Liver (tissue), 3 donors: ENCODE results near the gene MAVS.

Source experiments
- CTCF ChIP-seq: fragments of 150-350 bp; IDR thresholded peaks from 2 replicates; pipeline ENCODE4 v1.5.1; 2017; ENCODE audit warnings: improper control_type of control experiment, low read depth, low read length; ENCODE audit not compliant: missing input control
- EGR1 ChIP-seq, 2 donors: IDR thresholded peaks; 2 replicates each; pipeline ENCODE4 v1.6.1; 2016 to 2018; ENCODE audit warnings: antibody characterized with exemption in 2 of 2, low read depth in 2 of 2
- GABPA ChIP-seq, 2 donors: IDR thresholded peaks in 1 of 2; conservative IDR thresholded peaks in 1 of 2; 2 replicates each; pipeline ENCODE4 v1.6.1; 2016; ENCODE audit warnings: antibody characterized with exemption in 2 of 2, mild to moderate bottlenecking in 1 of 2, moderate library complexity in 1 of 2
- HNF4G ChIP-seq: IDR thresholded peaks from 2 replicates; pipeline ENCODE4 v1.6.1; 2016; ENCODE audit warnings: antibody characterized with exemption
- JUND ChIP-seq, 2 donors: IDR thresholded peaks; 2 replicates each; pipeline ENCODE4 v1.6.1; 2016; ENCODE audit warnings: antibody characterized with exemption in 2 of 2
- NR2F2 ChIP-seq: IDR thresholded peaks from 2 replicates; pipeline ENCODE4 v1.6.1; 2016; ENCODE audit warnings: antibody characterized with exemption
- RAD21 ChIP-seq, 2 donors: IDR thresholded peaks; 2 replicates each; pipeline ENCODE4 v1.6.1; 2016; ENCODE audit warnings: antibody characterized with exemption in 2 of 2, mild to moderate bottlenecking in 2 of 2
- RXRA ChIP-seq, 2 donors: IDR thresholded peaks; 2 replicates each; pipeline ENCODE4 v1.6.1; 2017 to 2018; ENCODE audit warnings: antibody characterized with exemption in 2 of 2, mild to moderate bottlenecking in 1 of 2
- SP1 ChIP-seq: IDR thresholded peaks from 2 replicates; pipeline ENCODE4 v1.6.1; 2018; ENCODE audit warnings: antibody characterized with exemption, mild to moderate bottlenecking
- TAF1 ChIP-seq: conservative IDR thresholded peaks from 2 replicates; pipeline ENCODE4 v1.6.1; 2016; ENCODE audit warnings: antibody characterized with exemption, mild to moderate bottlenecking
- YY1 ChIP-seq: IDR thresholded peaks from 2 replicates; pipeline ENCODE4 v1.6.1; 2016; ENCODE audit warnings: antibody characterized with exemption, mild to moderate bottlenecking
- TF ChIP-seq, protein P1 (sequence below): IDR thresholded peaks from 2 replicates; pipeline ENCODE4 v1.6.1; 2016; ENCODE audit warnings: antibody characterized with exemption, mild to moderate bottlenecking
- TF ChIP-seq, protein P2 (sequence below): IDR thresholded peaks from 2 replicates; pipeline ENCODE4 v1.6.1; 2016; ENCODE audit warnings: antibody characterized with exemption
- donor health status: healthy.
- donor health status: healthy.

DNA sequence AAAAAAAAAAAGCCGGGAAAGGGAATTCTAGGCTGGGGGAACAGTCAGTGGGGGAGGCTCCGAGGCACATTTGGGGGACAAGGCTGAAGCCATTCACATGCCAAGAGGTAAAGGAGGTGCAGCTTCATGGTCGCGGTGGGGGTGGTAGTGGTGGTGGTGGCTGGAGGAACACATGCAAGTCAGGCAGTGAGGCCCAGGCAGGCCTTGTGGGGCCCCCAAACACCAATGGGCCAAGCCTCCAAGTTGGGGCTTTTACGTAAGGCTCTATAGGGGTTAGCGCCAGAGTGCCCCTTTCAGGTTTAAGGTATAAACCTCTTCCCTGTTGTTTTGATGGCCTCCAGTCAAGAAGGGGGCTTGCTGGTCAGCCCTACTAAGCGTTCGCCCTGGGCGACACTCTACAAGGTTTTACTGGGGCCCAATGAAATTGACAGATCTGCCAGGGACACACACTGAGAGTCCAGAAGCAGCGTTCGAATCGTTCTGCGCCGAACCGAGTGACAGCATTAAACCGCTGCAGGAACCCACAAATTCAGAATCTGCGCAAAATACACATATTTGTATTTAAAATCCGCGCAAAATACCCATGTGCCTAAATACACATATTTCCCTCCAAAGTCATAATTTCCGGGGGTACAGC lies 27.1 kb upstream of the MAVS start:
- TF ChIP-seq CTCF (no peak), SP1 (no peak), GABPA (IDR thresholded peaks at IDR 0.05 in 1 of 2, conservative IDR thresholded peaks at IDR 0.05 in 1 of 2) (no peak), NR2F2 (no peak), YY1 (no peak), RAD21 (IDR thresholded peaks at IDR 0.05) (no peak), RXRA (IDR thresholded peaks at IDR 0.05) (no peak), TAF1 (no peak), JUND (IDR thresholded peaks at IDR 0.05) (no peak), EGR1 (IDR thresholded peaks at IDR 0.05; ENCODE audit: low read depth in 2 of 2) (no peak), HNF4G (no peak)
- TF ChIP-seq, protein P1, sequence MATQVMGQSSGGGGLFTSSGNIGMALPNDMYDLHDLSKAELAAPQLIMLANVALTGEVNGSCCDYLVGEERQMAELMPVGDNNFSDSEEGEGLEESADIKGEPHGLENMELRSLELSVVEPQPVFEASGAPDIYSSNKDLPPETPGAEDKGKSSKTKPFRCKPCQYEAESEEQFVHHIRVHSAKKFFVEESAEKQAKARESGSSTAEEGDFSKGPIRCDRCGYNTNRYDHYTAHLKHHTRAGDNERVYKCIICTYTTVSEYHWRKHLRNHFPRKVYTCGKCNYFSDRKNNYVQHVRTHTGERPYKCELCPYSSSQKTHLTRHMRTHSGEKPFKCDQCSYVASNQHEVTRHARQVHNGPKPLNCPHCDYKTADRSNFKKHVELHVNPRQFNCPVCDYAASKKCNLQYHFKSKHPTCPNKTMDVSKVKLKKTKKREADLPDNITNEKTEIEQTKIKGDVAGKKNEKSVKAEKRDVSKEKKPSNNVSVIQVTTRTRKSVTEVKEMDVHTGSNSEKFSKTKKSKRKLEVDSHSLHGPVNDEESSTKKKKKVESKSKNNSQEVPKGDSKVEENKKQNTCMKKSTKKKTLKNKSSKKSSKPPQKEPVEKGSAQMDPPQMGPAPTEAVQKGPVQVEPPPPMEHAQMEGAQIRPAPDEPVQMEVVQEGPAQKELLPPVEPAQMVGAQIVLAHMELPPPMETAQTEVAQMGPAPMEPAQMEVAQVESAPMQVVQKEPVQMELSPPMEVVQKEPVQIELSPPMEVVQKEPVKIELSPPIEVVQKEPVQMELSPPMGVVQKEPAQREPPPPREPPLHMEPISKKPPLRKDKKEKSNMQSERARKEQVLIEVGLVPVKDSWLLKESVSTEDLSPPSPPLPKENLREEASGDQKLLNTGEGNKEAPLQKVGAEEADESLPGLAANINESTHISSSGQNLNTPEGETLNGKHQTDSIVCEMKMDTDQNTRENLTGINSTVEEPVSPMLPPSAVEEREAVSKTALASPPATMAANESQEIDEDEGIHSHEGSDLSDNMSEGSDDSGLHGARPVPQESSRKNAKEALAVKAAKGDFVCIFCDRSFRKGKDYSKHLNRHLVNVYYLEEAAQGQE, result no peak
- TF ChIP-seq, protein P2, sequence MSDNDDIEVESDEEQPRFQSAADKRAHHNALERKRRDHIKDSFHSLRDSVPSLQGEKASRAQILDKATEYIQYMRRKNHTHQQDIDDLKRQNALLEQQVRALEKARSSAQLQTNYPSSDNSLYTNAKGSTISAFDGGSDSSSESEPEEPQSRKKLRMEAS, result no peak
